PC-3 (cell line): Measurements from ENCODE around the gene TENM4.

Experiments used
- CTCF ChIP-seq: fragments of 300-600 bp; sonication (generic); conservative IDR thresholded peaks from 2 replicates; pipeline ENCODE4 v1.5.1; 2017; ENCODE audit warnings: antibody characterized with exemption, low read depth, mild to moderate bottlenecking, low read length
- EZH2 ChIP-seq: fragments of 300-600 bp; sonication (generic); IDR thresholded peaks from one replicate; pipeline ENCODE4 v1.6.1; 2017; ENCODE audit warnings: antibody characterized with exemption, mild to moderate bottlenecking, low read length; ENCODE audit not compliant: unreplicated experiment

GRCh38 chr11:79068356-79068755 lies 372.5 kb downstream of the TENM4 start:
- no peak for TF ChIP-seq CTCF
- no peak for TF ChIP-seq EZH2
